A549 (cell line): ENCODE results near the gene PDK2. TPM values are rescaled to one million over a fixed set of nuclear protein-coding genes. Genes with fewer than 3 reads are reported as not detected.

Source experiments
- ATAC-seq, 2 experiments: fragments of 200-7000 bp in 1 of 2; fragments of >200 bp in 1 of 2; cut with Nextera tagmentation in 1 of 2; cut with Tn5 transposase in 1 of 2; 3 replicates each; pipeline versions ENCODE4 v1.8.0 to v1.9.1; 2018 to 2020; ENCODE audit warnings: mild to moderate bottlenecking in 1 of 2, moderate library complexity in 1 of 2
- CTCF ChIA-PET: fragments of 300-600 bp; sonication (Branson Sonifier 250); formaldehyde crosslinking; extraction: SDS; loops from one replicate; lab custom pipeline; 2021; ENCODE audit warnings: antibody characterized with exemption, inconsistent platforms; lab: Yijun Ruan, JAX
- POLR2A ChIA-PET: fragments of 350-600 bp; formaldehyde crosslinking; extraction: SDS; loops from one replicate; lab custom pipeline; 2021; ENCODE audit warnings: antibody characterized with exemption, inconsistent platforms; lab: Yijun Ruan, JAX
- DNase-seq, 2 experiments: peaks; one replicate each; pipeline versions ENCODE4 v3.0.0 to v3.0.0-alpha.2; 2011 to 2016; ENCODE audit warnings: low read depth in 1 of 2, low spot score in 1 of 2
- FAIRE-seq: peaks from 2 replicates; lab custom pipeline; 2011; peaks lifted over from hg19 to GRCh38; lab: Jason Lieb, UNC
- H3K27ac ChIP-seq, 2 experiments: fragments of >200 bp; sonication (Bioruptor Twin); formaldehyde crosslinking; 3 replicates each; pipeline ENCODE4 v1.5.1; 2016 to 2017
- H3K4me1 ChIP-seq: fragments of >200 bp; sonication (Bioruptor Twin); formaldehyde crosslinking; 3 replicates; pipeline ENCODE4 v1.6.1; 2016
- H3K4me2 ChIP-seq: fragments of >200 bp; sonication (Bioruptor Twin); formaldehyde crosslinking; 3 replicates; pipeline ENCODE4 v1.6.1; 2016
- H3K4me3 ChIP-seq: fragments of >200 bp; sonication (Bioruptor Twin); formaldehyde crosslinking; 3 replicates; pipeline ENCODE4 v1.5.1; 2016
- H3K9me3 ChIP-seq: fragments of >200 bp; sonication (Bioruptor Twin); formaldehyde crosslinking; 3 replicates; pipeline ENCODE4 v1.6.1; 2016
- CEBPB ChIP-seq, 2 experiments: fragments of >200 bp in 1 of 2; sonication (Bioruptor Twin) in 1 of 2; formaldehyde crosslinking in 1 of 2; IDR thresholded peaks; 2 replicates each; pipeline ENCODE4 v1.6.1; 2012 to 2016
- EHF ChIP-seq: fragments of 250-450 bp; sonication (Bioruptor Pico); IDR thresholded peaks from 2 replicates; pipeline ENCODE4 v1.5.0; 2020; ENCODE audit warnings: mild to moderate bottlenecking
- ESRRA ChIP-seq: fragments of 150-350 bp; IDR thresholded peaks from 2 replicates; pipeline ENCODE4 v1.6.1; 2014; ENCODE audit warnings: mild to moderate bottlenecking, low read length, borderline replicate concordance
- FOSB ChIP-seq: fragments of 250-450 bp; sonication (Bioruptor Pico); IDR thresholded peaks from 2 replicates; pipeline ENCODE4 v1.5.0; 2020; ENCODE audit warnings: mild to moderate bottlenecking, moderate library complexity
- GATA3 ChIP-seq: IDR thresholded peaks from 2 replicates; pipeline ENCODE4 v1.6.1; 2012; ENCODE audit warnings: borderline replicate concordance
- HDAC2 ChIP-seq: fragments of 200-600 bp; sonication (generic); IDR thresholded peaks from 2 replicates; pipeline ENCODE4 v1.6.1; 2016
- NPAS2 ChIP-seq: fragments of 250-450 bp; sonication (Bioruptor Pico); IDR thresholded peaks from 2 replicates; pipeline ENCODE4 v1.8.0; 2022; ENCODE audit warnings: mild to moderate bottlenecking, moderate library complexity, borderline replicate concordance
- REST ChIP-seq: fragments of 200-600 bp; sonication (generic); IDR thresholded peaks from 2 replicates; pipeline ENCODE4 v1.6.1; 2016; ENCODE audit warnings: antibody characterized with exemption, mild to moderate bottlenecking, moderate library complexity
- RNF2 ChIP-seq: fragments of 200-600 bp; sonication (generic); IDR thresholded peaks from 2 replicates; pipeline ENCODE4 v1.6.1; 2016; ENCODE audit warnings: low read depth, mild to moderate bottlenecking, antibody characterized with exemption, moderate library complexity, borderline replicate concordance
- SMC3 ChIP-seq: fragments of >200 bp; sonication (Bioruptor Twin); formaldehyde crosslinking; IDR thresholded peaks from 3 replicates; pipeline ENCODE4 v1.6.1; 2018; ENCODE audit warnings: inconsistent platforms
- ZFP36 ChIP-seq: fragments of 450-650 bp; IDR thresholded peaks from 2 replicates; pipeline ENCODE4 v1.6.1; 2014; ENCODE audit warnings: borderline replicate concordance; ENCODE audit not compliant: partially characterized antibody
- ZNF302 ChIP-seq: fragments of 250-450 bp; sonication (Bioruptor Pico); IDR thresholded peaks from 2 replicates; pipeline ENCODE4 v1.9.0; 2021; ENCODE audit warnings: inconsistent platforms, mild to moderate bottlenecking, moderate library complexity
- WGBS: methylation state at CpG from one replicate; pipeline ENCODE4 v1.1.6; 2017; ENCODE audit errors: missing lambda C conversion rate; 5-methylcytosine and 5-hydroxymethylcytosine counted together
- polyA plus RNA-seq, 4 experiments: library from polyadenylated mRNA; depleted of rRNA in 3 of 4; stranded (reverse); fragments of >200 nt; fragmentation: RNase III in 1 of 4; extraction: RNeasy Plus Mini Kit Qiagen cat#74134 plus additional on column Dnase treatment in 1 of 4; gene quantifications; 2 replicates in 3 of 4; 3 replicates in 1 of 4; pipeline ENCODE4 v1.2.3, GENCODE V29; 2011 to 2017
- TF ChIP-seq, protein P1 (sequence below): fragments of >200 bp; sonication (Bioruptor Twin); formaldehyde crosslinking; IDR thresholded peaks from 3 replicates; pipeline ENCODE4 v1.6.1; 2016

PDK2 gene
- polyA plus RNA-seq, 2 of the 4 experiments (the other 2 are of a cell fraction) = 14.1 to 28.5 TPM

DNA sequence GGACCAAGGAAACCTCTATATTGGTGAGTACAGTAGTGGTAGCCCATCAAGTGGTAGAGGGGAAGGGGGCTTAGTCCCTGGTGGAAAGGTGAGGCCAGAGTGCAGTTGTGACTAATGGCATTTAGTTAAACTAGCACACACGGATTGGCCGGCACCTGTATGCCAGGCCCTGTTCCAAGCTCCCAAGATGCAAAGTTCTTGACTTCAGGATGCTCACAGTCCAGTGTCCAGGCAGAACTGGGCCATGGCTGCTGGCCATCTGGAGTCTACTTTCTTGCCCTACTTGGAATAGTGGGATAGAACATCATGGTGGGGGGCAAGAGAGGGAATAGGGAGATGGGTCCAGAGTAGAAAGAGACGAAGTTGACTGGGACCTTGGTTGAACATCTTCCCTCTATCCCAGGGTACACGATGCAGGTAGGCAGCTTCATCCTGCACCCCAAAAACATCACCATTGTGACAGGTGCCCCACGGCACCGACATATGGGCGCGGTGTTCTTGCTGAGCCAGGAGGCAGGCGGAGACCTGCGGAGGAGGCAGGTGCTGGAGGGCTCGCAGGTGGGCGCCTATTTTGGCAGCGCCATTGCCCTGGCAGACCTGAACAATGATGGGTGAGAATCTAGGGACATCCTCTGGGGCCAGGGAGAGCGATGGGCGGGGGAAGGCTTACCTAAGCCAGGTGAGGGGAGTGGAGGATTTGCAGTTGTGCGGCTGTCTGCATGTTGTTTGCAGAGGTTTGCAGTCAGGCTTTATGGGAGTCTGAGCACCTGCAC is 24.1 kb upstream of the PDK2 start:
- peaks cover 16% of the 10 kb centered on the region for H3K4me1 ChIP-seq
- DNase-seq = no peak
- no peak overlapping the region for H3K27ac ChIP-seq
- no peaks in the 10 kb centered on the region for H3K9me3 ChIP-seq
- peak; percentile 59 for FAIRE-seq
- no peak for ATAC-seq
- POLR2A ChIA-PET = no interaction called here
- TF ChIP-seq, protein P1, sequence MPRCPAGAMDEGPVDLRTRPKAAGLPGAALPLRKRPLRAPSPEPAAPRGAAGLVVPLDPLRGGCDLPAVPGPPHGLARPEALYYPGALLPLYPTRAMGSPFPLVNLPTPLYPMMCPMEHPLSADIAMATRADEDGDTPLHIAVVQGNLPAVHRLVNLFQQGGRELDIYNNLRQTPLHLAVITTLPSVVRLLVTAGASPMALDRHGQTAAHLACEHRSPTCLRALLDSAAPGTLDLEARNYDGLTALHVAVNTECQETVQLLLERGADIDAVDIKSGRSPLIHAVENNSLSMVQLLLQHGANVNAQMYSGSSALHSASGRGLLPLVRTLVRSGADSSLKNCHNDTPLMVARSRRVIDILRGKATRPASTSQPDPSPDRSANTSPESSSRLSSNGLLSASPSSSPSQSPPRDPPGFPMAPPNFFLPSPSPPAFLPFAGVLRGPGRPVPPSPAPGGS = no peak
- H3K4me3 ChIP-seq = no peak overlapping the region
- 90% methylated on average over 16 of the region's 16 CpGs for WGBS
- no peak overlapping the region for H3K4me2 ChIP-seq
- CTCF ChIA-PET = interaction anchor here (1.7 to 22.1 kb wide), 6 partner anchors 5 to 73 kb away, joined by 6 to 473 read pairs (median 315); partner anchors contain the start of genes ITGA3 and PDK2

DNA sequence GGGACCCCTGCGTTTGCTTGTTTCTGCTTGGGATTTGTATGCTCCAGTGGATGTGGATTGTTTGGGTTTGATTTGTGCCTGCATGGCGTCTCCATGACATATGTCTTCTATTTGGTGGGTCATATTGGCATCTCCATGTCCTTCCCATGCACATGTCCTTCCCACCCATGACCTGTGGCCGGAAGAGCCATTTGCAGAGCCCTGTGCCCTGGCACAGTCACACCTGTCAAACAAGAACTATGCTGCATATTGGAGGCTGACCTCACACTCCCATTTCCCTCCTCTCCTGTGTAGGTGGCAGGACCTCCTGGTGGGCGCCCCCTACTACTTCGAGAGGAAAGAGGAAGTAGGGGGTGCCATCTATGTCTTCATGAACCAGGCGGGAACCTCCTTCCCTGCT is 23.5 kb upstream of the PDK2 start:
- Histone ChIP-seq H3K9me3 (no peaks in the 10 kb centered on the region), H3K4me2 (no peak overlapping the region), H3K4me1 (peaks cover 10% of the 10 kb centered on the region), H3K27ac (no peak overlapping the region), H3K4me3 (no peak overlapping the region)
- WGBS = 91% methylated on average over 6 of the region's 6 CpGs
- POLR2A ChIA-PET = no interaction called here
- CTCF ChIA-PET = interaction anchor here (1.7 to 20.7 kb wide), 8 partner anchors 4 to 74 kb away, joined by 6 to 473 read pairs (median 207); partner anchors contain the start of genes ITGA3 and PDK2
- ATAC-seq = no peak
- no peak for FAIRE-seq
- TF ChIP-seq HDAC2 = no peak
- TF ChIP-seq RNF2 = no peak
- TF ChIP-seq ESRRA = no peak
- no peak for TF ChIP-seq ZFP36
- TF ChIP-seq EHF (CRISPR knock-in tag) = no peak
- no peak for TF ChIP-seq SMC3
- TF ChIP-seq REST = no peak
- no peak for TF ChIP-seq CEBPB (IDR thresholded peaks at IDR 0.05)
- no peak for TF ChIP-seq FOSB (CRISPR knock-in tag)
- no peak for TF ChIP-seq GATA3
- no peak for TF ChIP-seq NPAS2 (CRISPR knock-in tag)
- DNase-seq = no peak

GRCh38 chr17:50072130-50072529 is 23.0 kb upstream of the PDK2 start:
- peaks cover 5% of the 10 kb centered on the region for H3K4me1 ChIP-seq
- no peak for TF ChIP-seq ZNF302 (CRISPR knock-in tag)
- H3K4me3 ChIP-seq = no peak overlapping the region
- H3K9me3 ChIP-seq = no peaks in the 10 kb centered on the region
- H3K4me2 ChIP-seq = no peak overlapping the region
- H3K27ac ChIP-seq = no peak overlapping the region
- FAIRE-seq (no peak), ATAC-seq (peak in 1 of 2 experiments; percentile 6; a peak in 2 of 6 replicates), DNase-seq (no peak)
- ChIA-PET CTCF (interaction anchor here (1.6 to 13.5 kb wide), 6 partner anchors 9 to 60 kb away, joined by 3 to 345 read pairs (median 144); partner anchors contain the start of genes ITGA3 and PDK2), POLR2A (no interaction called here)
- WGBS = 90% methylated on average over 3 of the region's 3 CpGs
